NCI-H187 (cell line): ENCODE measurements around the gene FANCE.
A peak's percentile ranks its signal among the peaks of the same experiment; 100 is the strongest.
"Not testable (repeated sequence)": the region's sequence is repeated elsewhere in the genome, so short reads cannot be mapped to it uniquely, and the experiment has no call there.

ENCODE experiments used
- DNase-seq, 2 experiments: peaks; one replicate each; lab custom pipeline; 2025; lab: John Stamatoyannopoulos, UW

The FANCE gene

DNA sequence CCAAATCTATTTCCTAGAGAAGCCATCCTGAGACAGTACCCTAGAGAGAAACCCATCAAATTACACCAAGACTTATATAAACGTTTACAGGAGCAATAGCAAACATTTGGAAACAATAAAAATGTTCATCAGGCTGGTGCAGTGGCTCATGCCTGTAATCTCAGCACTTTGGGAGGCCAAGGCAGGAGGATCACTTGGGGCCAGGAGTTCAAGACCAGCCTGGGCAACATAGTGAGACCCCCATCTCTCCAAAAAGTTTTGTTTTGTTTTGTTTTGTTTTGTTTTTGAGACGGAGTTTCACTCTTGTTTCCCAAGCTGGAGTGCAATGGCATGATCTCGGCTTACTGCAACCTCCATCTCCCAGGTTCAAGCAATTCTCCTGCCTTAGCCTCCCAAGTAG lies 19.4 kb upstream of the FANCE start:
- DNase-seq: not testable (repeated sequence)

DNA sequence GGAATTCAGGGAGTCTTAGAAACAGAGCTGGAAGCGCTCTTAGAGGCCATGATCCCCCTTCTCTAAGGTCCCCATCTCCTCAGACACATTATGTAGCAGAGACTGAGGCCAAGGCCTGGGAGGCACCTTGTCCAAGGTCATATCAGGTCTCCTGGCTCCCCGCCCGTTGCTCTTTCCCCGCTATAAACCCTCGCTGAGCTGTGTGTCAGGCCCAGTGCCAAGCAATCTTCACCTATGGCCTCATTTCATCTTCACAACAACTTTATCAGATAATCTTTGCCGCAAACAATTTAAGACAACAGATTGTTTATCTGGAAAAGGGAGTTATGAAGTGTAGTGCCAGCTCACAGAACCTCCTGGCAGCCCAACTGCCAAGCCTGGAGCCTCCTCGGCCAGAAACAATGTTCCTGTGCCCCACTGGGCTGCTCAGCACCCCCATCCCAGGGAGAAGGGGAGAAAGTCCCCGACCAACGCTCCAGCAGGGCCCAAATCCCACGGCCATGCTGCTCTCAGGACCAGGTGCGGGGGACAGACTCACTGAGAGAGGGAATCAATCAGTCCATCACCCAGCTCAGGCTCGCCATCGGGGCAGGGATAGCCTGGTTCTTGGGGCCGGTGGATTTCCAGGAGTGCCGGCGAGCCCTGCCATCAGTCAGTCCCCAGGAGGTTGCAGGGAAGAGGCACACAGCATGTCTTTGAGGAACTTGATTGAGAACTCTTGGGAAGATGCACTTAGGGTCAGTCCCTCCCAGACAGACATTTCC lies 16.9 kb upstream of the FANCE start:
- DNase-seq: no peak

DNA sequence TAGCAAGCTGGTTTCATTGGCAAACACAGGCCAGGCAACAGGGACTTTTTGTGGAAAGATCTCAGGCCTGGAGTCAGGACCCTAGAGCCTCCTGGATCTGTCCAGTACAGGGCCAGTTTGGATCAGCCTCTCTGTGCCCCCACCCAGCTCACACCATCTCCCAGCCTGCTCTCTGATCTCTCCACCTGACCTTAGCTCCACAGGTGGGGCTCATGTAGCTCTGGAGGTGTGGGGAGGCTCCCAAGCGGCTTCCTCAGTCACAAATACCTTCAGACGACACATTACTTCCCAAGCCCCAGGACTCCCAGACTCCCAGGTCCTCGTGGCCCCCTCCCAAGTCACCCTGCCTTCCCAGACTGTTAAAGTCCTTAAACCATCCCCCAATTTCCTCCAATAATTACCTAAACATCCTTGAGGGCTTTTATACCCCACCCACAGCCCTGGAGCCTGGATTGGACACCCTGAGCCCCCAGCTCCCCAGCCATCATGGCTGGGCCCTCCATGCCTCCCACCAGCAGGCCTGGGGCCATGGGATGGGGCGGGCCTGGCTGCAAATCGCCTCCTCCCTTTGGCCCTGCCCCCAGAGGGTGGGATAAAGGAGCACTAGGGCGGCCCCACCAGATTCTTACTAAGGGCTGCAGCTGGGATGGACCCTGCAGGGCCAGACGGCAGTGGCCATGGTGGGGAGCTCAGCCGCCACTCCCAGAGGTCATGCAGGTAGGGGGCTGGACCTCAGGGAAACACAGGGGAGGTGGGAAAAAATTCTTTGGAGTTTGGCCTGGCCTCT lies 15.9 kb upstream of the FANCE start:
- DNase-seq: no peak

DNA sequence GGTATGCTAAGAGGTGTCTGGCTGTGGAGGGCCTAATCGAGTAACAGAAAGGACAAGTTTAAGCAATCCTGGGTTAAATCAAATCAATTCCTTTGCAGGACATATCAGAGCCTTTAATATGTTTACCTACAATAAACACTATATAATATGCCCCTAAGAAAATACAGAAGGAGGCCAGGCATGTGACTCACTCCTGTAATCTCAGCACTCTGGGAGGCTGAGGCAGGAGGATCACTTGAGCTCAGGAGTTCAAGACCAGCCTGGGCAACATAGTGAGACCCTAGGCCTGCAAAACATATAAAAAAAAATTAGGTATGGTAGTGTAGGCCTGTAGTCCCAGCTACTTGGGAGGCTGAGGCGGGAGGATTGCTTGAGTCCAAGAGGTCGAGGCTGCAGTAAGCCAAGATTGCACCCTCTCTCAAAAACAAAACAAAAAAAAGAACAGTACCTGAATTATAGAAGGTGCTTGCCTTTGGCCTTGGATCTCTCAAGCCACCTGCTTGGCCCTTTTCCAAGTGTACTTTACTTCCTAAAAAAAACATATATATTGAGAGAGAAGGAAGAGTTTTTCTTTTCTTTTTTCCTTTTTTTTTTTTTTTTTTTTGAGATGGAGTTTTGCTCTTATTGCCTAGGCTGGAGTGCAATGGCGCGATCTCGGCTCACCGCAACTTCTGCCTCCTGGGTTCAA lies 13.6 kb upstream of the FANCE start:
- DNase-seq: not testable (repeated sequence)

DNA sequence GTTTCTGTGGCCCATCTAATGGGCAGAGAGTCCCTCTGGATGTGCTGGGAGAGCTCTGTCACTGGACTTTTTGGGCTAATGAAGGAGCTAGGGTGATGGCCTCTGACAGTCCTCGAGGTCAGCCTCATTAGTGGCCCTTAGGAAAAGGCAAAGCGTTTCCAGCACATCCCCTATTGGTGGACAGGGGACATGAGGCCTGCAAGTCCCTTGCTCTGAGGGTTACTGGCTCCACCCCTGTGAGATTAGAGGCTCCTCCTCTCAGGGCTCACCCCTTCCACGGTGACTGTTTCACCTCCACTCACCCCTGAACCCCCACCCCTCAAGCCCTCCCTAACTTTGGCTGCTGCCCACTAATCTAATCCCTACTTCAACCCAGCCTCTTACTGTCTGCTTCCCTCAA lies 12.8 kb upstream of the FANCE start:
- no peak for DNase-seq

DNA sequence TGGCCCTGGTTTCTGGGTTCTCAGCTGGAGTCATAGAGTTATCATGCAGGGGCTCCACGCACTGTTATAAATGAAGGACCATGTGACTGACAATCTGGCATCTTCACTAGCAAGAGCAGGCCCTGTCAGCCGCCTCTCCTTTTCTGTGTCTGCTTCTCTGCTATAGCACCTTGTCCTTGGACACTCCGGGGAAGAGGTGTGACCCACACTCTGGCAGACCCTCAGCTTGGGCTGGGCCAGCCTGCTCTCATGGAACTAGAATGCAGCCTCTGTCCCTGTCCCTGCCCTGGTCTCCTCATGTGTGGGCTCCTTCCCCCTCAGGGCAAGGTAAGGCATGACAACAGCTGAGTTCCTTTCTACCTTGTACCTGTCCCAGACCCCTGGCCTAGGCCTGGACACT lies 10.9 kb upstream of the FANCE start:
- DNase-seq: no peak

DNA sequence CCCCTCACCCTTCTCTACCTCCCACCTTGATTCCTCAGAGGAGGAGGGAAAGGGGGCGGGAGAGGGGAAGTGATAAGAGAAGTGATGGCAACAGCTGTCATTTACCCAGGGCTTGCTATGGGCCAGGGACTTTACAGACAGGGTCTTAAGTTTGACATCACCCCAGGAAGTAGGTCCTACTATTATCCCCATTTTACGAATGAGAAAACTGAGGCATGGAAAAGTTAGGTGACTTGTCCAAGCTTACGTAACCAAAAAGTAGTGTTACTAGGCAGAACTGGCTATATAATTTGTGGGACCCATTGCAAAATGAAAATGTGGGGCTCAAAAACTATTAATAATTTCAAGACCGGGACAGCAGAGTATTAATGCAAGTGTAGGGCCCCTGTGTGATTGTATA lies 10.5 kb upstream of the FANCE start:
- no peak for DNase-seq

DNA sequence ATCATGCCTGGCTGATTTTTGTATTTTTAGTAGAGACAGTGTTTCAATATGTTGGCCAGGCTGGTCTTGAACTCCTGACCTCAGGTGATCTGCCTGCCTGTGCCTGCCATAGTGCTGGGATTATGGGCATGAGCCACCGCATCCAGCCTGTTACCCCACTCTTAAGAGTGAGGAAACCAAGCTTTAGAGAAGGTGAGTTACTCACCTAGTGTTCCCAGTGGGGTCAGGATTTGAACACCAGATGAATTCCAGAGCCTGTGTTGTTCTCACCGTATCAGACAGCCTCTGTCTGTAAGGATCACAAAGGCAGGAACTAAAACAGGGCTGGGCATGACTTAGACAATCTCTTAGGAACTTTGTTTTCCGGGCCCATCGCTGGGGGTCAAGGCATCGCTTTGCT lies 9.4 kb upstream of the FANCE start:
- no peak for DNase-seq

DNA sequence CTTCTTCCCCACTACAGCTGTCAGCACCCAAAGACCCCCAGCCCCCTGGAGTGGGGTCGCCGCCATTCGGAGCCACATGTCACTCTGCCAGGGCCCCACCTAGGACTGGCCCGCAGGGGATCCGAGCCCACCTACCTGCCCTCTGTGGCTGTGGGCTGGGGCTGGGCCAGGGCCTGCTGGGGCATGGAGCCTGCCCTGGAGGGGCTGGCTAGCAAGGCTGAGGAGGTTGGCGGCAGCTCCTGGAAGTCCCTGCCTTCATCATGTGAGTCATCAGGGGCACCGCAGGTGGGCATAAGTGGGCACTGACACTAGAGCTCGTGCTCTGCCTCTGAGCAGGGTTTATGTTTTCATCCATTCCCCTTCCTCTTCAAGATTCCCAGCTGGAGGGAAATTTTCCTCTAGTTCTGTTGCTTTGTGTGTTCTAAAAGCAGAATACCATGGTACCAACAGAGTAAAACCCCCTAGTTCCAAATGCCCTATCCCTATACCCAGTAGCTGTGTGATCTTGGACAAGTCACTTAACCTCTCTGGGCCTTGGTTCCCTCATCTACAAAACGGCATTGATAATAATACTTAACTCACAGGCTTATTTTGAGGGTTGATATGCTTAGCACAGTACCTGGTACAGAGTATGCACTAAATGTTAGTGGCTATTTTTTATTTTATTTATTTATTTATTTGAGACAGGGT lies 8.7 kb upstream of the FANCE start:
- no peak for DNase-seq

DNA sequence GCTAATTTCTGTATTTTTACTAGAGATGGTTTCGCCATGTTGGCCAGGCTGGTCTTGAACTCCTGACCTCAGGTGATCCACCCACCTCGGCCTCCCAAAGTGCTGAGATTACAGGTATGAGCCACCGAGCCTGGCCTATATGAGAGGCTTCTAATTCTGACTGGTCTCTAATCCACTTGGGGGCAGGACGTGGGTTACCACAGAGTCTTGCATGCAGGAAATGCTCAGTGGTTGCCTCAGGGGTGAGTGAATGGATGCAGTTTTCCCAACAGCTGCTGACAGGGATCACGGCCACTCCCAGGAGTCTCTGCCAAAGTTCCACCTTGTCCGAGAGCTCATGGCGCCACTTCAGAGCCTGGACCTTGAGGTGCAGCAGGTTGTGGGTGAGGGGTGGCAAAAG lies 6.4 kb upstream of the FANCE start:
- no peak for DNase-seq

DNA sequence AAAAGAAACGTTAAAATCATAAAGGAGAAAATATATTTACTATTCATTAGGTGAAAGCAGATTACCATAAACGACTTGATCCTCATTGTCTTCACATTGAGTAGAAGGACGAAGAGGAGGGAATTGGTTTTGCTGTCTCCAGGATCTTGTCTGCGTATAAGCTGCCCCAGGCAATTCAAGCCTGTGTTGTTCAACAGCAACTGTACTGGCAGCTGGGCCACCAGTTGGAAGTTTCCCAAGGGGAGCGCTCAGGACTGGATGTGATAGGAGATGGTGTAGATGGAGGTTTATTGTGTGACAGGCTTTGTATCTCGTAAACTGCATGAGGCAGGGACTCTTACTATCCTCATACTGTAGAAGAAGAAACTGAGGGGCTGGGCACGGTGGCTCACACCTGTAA lies 3.9 kb upstream of the FANCE start:
- DNase-seq: no peak

DNA sequence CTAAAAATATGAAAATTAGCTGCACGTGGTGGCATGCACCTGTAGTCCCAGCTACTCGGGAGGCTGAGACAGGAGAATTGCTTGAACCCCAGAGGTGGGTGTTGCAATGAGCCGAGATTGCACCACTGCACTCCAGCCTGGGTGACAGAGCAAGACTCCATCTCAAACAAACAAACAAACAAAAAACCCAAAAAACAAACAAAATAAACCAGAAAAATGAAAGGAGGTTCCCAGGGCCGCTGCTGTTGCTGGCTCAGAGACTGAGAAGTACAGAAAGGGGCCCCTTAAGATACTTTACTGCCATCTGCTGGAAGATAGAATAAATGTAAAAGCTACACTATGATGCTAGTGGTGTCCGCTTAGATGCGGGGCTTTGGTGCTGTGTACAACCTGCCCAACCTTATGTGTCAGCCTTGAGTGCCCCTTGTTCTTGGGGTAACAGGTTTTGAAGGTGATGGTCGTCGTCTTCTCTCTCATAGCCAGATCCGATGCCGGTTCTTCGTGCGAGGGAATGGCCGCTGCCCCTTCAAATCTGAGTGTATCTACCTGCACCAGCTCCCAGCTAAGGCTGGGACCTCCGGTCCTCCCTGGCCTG lies 2.8 kb upstream of the FANCE start:
- DNase-seq: peak in 1 of 2 experiments; percentile 38

DNA sequence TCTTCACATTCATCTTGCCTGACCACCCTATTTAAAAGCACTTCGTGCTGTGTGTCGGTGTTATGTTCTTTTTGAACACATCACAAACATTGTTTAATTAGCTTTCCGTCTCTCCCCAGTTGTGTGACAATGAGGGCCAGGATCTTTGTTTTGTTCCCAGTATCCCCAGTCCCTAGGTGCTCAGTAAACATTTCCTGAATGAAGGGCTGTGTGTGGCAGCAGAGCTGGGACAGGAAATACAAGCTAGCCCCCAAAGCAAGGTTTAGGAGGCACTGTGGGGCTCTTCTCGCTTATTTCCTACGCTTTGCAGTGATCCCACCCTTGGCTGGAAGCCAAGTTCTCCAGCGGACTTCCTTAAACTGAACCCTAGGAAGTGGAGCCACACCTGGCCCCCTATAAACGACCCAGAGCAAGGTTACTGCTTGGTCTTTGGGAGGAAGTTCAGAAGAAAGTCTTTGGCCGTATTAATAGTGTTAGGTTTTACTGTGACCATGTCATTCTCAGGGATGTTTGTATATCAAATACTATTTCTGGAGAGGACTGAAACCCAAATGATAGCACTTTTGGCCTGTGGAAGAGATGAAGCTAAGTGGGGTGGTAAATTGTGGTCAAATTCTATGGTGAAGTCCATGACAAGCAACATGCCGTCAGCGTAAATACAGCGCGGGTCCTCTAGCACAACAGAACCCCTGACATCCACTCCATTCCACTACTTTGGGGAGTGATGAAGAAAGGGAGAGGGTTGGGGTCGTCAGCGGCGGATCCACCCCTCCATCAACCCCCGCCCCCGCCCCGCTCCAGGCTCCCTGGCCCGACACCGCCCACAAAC lies 570 bp upstream of the FANCE start:
- no peak for DNase-seq

DNA sequence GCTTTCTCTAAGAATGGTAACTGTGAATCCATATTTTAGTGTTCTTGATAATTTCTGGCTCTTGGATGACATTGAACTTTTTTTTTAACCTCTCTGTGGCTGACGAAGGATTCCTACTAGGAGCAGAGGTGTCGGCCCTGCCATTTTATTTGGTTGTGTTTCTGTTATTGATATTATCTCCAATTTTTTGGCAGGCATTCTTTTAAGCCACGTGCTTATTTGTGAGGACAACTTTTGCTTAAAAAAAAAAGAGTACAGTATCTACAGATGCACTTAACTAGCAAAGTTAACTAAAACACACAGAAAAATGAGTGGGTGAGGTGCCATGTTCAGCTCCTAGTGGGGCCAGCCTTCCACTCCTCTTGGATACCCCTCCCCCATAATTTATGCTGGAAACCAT lies 1.1 kb downstream of the FANCE start:
- no peak for DNase-seq

DNA sequence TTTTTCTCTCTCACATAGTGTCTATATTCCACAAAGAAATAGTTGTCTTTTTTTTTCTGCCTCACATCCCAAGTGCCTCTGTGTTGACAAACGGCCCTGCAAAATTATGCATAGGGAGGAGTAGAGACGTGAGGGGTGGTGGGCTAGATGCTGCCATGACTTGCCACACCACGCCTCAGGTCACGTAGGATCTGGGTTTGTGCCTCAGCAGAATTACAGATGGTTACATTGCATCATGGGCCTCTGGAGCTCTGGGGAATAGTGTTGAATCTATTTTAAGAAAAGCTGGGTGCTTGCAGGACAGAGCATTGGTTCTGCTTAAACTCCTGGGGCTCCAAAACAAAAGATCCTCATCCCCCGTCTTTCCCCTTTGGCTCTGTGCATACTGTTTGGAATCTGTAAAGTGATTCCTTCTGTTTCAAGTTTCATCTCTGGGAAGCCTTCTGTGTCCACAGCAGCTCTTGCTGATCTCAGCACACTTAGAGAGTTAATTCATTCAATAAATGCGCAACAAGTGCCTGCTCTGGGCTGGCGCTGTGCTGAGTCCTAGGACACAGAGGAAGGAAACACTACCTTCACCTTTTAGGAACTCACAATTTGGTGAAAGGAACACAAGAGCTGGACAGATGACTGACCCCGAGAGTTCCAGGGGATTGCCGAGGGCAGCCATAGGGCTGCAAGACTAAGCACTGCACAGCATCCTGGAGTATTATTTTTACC lies 2.4 kb downstream of the FANCE start:
- peak in 1 of 2 experiments; percentile 17 for DNase-seq

DNA sequence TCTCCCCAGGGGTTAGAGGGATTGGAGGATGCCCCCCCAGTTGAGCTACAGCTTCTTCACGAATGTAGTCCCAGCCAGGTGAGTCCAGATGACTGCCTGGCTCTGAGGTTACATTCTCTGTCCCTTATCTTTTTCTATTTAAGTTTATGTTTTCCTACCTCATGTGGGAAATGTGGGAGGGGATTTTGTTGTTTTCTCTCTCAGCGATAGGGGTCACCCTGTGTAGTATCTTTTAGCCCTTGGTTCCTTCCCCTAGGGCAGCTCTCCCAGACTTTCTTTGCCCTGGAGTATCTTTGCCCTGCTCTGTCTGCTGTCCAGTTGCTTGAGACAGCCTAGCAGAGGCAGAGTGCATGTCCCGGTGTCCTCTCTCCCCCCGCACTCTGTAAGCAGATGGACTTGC lies 5.8 kb downstream of the FANCE start:
- DNase-seq: no peak

DNA sequence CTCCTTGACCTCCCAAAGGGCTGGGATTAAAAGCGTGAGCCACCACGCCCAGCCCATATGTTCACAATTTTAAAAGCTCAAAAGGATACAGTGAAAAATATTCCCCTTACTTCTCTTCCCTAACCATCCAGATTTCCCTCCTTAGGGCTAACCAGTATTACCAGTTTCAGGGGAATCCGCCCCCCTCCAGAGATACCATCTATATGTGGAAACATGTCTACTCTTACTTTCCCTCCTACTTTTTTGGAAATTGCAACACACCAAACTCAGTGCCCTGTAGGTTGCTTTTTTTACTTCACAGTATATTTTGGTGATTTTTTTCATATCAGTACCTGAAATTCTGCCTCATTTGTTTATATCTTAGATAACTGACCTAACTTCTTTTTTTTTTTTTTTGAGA lies 9.1 kb downstream of the FANCE start:
- no peak for DNase-seq

DNA sequence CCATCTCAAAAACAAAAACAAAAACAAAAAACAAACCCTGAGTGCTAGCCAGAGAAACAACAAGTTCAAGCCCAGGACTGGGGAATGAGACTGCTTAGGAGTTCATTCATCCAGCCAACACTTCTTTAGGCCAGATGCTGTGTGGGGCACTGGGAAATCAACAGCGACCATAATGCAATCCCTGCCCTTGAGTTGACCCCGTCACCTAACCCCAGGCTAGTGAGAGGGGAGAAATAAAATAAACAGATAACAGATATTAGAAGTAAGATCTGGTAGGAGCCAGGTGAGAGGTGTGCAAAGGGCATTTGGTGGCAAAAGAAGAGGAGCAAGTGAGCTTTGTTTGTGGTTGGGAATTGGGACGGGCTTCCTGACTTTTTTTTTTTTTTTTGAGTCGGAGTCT lies 11.2 kb downstream of the FANCE start:
- DNase-seq: no peak

DNA sequence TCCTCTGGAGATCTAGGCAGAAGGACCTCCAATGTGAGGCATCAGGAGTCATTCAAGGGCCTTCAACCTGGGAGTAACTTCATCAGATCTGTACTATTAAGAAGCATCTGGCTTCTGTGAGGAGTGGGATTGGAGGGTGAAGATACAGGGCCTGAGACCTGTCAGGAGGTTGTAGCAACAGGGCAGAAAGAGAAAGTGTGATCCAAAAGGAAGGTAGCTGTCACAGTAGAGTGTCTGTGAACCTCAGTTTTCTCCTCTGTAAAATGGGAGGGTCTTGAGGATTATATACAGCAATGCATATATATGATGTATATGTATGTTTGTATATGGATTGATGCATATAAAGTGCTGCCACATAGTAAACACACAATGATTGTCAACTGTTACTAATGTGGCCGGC lies 13.5 kb downstream of the FANCE start:
- DNase-seq: no peak

DNA sequence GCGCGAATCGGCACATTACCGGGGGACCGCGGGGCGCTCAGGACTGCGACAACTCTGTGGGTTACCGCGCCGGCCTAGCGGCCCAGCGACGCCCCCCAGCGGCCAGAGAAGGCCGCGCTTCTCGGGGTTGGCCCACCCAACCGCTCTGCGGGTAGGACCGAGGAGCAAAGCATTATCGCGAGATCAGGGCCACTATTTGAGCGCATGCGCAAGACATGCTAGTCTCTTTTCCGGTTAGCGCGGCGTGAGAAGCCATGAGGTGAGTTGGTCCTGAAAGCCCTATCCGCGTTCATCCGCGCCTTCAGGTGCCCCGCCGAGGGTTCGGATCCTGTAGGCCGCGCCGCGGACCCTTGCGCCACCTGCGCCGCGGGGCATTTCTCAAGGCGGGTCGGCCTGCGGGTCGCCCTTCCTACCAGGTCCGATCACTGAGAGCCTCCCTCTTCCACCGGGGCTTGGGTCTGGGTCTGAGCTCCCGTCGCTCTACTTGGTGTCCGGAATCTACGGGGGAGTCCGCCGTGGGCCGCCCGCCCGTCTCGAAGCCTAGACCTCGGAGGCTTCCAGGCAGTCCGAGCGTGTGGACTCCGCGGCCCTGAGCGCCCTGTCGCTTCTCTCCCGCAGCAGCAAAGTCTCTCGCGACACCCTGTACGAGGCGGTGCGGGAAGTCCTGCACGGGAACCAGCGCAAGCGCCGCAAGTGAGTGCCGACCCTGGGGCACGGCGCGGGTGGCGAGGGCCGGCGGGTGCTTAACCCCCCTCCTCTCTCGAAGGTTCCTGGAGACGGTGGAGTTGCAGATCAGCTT lies 16.2 kb downstream of the FANCE start, which contains the start of gene RPL10A:
Gene RPL10A (plus strand): TSS at position 221 of the 799 bp plus-strand sequence. CDS start 34 bp downstream, at position 255.
- peak; percentile 81 to 86 for DNase-seq
